Measurements from ENCODE around the gene ZBTB7C. TPM values are rescaled to one million over a fixed set of nuclear protein-coding genes. Genes with fewer than 3 reads are reported as not detected.

Gene ZBTB7C
- total RNA-seq, 1 donor from 2014 or later, result 0.15 TPM

GRCh38 chr18:48076461-48076860 is 332.7 kb downstream of the ZBTB7C start:
- no peaks in the 10 kb centered on the region for H4K20me1 ChIP-seq (ENCODE audit: low read depth)
- H3K9ac ChIP-seq, result no peak overlapping the region
- H2AFZ ChIP-seq (replicated peaks), result no peak overlapping the region
- H3K36me3 Mint-ChIP-seq, result no peaks in the 10 kb centered on the region
- H3K27me3 ChIP-seq, result no peaks in the 10 kb centered on the region
- H3K27ac Mint-ChIP-seq, result no peak overlapping the region
- H3K27ac ChIP-seq, result no peak overlapping the region
- no peak overlapping the region for H3K4me2 ChIP-seq
- TF ChIP-seq CTCF (IDR thresholded peaks at IDR 0.05), result no peak
- TF ChIP-seq EZH2phosphoT487 (IDR thresholded peaks at IDR 0.05), result no peak
- TF ChIP-seq EZH2 (IDR thresholded peaks at IDR 0.05), result no peak
- H3K4me3 Mint-ChIP-seq, result no peak overlapping the region
- no peak for DNase-seq (ENCODE audit: low spot score)
- H3K36me3 ChIP-seq, result no peaks in the 10 kb centered on the region
- H3K4me1 Mint-ChIP-seq, result peaks cover 28% of the 10 kb centered on the region
- no peak overlapping the region for H3K4me3 ChIP-seq
- H3K9me3 Mint-ChIP-seq, result no peaks in the 10 kb centered on the region
- no peaks in the 10 kb centered on the region for H3K79me2 ChIP-seq (ENCODE audit: low read depth)
- no peaks in the 10 kb centered on the region for H3F3A ChIP-seq (ENCODE audit: low read depth)
- no peaks in the 10 kb centered on the region for H3K9me3 ChIP-seq (ENCODE audit: low read depth)
- peaks cover 11% of the 10 kb centered on the region for H3K27me3 Mint-ChIP-seq (ENCODE audit: insufficient read depth, low read depth)
- peaks cover 15% of the 10 kb centered on the region for H3K4me1 ChIP-seq

GRCh38 chr18:48075707-48076093 is 333.5 kb downstream of the ZBTB7C start:
- no peaks in the 10 kb centered on the region for H3K9me3 ChIP-seq (ENCODE audit: low read depth)
- TF ChIP-seq CTCF (IDR thresholded peaks at IDR 0.05) (no peak), EZH2phosphoT487 (IDR thresholded peaks at IDR 0.05) (no peak), EZH2 (IDR thresholded peaks at IDR 0.05) (no peak)
- H3K4me2 ChIP-seq, result no peak overlapping the region
- Mint-ChIP-seq H3K36me3 (no peaks in the 10 kb centered on the region), H3K27me3 (ENCODE audit: insufficient read depth, low read depth) (peaks cover 8% of the 10 kb centered on the region), H3K9me3 (no peaks in the 10 kb centered on the region), H3K4me3 (no peak overlapping the region), H3K4me1 (peaks cover 24% of the 10 kb centered on the region), H3K27ac (no peak overlapping the region)
- no peak overlapping the region for H3K9ac ChIP-seq
- H3K4me1 ChIP-seq, result peaks cover 15% of the 10 kb centered on the region
- H3K27me3 ChIP-seq, result no peaks in the 10 kb centered on the region
- no peak for DNase-seq (ENCODE audit: low spot score)
- H3K36me3 ChIP-seq, result no peaks in the 10 kb centered on the region
- H3F3A ChIP-seq (ENCODE audit: low read depth), result no peaks in the 10 kb centered on the region
- H2AFZ ChIP-seq (replicated peaks), result no peak overlapping the region
- H4K20me1 ChIP-seq (ENCODE audit: low read depth), result no peaks in the 10 kb centered on the region
- H3K27ac ChIP-seq, result no peak overlapping the region
- H3K4me3 ChIP-seq, result no peak overlapping the region
- H3K79me2 ChIP-seq (ENCODE audit: low read depth), result no peaks in the 10 kb centered on the region

GRCh38 chr18:48074929-48075706 is 334.1 kb downstream of the ZBTB7C start:
- no peak overlapping the region for H2AFZ ChIP-seq (replicated peaks)
- Mint-ChIP-seq H3K27me3 (ENCODE audit: insufficient read depth, low read depth) (peaks cover 8% of the 10 kb centered on the region), H3K4me1 (peaks cover 19% of the 10 kb centered on the region), H3K9me3 (no peaks in the 10 kb centered on the region), H3K36me3 (no peaks in the 10 kb centered on the region), H3K4me3 (no peak overlapping the region), H3K27ac (no peak overlapping the region)
- H3K9me3 ChIP-seq (ENCODE audit: low read depth), result no peaks in the 10 kb centered on the region
- DNase-seq (ENCODE audit: low spot score), result no peak
- no peak overlapping the region for H3K4me2 ChIP-seq
- H3K27me3 ChIP-seq, result no peaks in the 10 kb centered on the region
- H3K27ac ChIP-seq, result no peak overlapping the region
- H3K4me1 ChIP-seq, result peaks cover 15% of the 10 kb centered on the region
- H3F3A ChIP-seq (ENCODE audit: low read depth), result no peaks in the 10 kb centered on the region
- H3K9ac ChIP-seq, result no peak overlapping the region
- no peaks in the 10 kb centered on the region for H3K79me2 ChIP-seq (ENCODE audit: low read depth)
- H4K20me1 ChIP-seq (ENCODE audit: low read depth), result no peaks in the 10 kb centered on the region
- TF ChIP-seq EZH2 (IDR thresholded peaks at IDR 0.05) (no peak), CTCF (IDR thresholded peaks at IDR 0.05) (no peak), EZH2phosphoT487 (IDR thresholded peaks at IDR 0.05) (no peak)
- H3K36me3 ChIP-seq, result no peaks in the 10 kb centered on the region
- H3K4me3 ChIP-seq, result no peak overlapping the region
